Activated gamma-delta T cell (primary cell): ENCODE measurements around the gene ANKRD10.

ENCODE experiments used
- DNase-seq: peaks from one replicate; lab custom pipeline; 2025; lab: John Stamatoyannopoulos, UW

ANKRD10 gene

DNA sequence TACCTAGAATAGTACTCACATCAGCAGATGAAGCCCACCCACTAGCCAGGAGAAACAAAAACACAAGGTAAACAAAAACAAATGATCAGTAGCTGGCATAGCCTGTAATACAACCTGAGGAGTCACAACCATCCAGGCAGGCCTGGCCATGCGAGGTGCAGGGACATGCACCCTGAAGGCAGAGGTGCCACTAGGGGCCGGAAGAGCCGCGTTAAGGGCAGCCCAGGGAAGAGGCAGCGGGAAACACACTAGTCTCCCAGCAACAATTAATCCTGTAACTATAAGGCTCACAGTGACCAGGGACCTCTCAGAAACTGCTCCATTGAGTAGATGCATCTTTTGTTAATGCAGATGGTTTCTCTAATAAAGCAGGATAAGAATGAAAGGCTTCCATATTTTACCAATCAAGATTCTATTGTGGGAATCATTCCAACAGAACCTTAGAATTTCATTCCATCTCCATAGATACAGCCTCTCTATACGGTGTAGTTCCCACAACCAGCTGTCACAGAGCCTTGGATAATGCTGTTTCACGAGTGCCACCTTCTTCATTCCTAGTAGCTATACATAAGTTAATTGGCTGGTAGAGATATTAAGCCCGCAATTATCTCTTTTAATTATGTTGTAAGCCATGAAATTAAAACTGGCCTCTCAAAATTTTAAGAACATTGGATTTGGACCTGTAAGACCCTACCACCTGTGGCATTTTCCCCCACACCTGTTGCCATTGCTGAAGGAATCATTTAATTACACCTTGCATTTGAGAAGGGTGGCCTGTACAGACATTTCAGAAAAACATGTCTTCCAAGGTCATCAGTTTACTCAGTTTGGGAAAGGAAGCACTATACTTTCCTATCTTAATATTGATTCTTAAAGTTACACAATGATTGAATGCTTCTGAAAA lies 28.7 kb downstream of the ANKRD10 start:
- no peak for DNase-seq

DNA sequence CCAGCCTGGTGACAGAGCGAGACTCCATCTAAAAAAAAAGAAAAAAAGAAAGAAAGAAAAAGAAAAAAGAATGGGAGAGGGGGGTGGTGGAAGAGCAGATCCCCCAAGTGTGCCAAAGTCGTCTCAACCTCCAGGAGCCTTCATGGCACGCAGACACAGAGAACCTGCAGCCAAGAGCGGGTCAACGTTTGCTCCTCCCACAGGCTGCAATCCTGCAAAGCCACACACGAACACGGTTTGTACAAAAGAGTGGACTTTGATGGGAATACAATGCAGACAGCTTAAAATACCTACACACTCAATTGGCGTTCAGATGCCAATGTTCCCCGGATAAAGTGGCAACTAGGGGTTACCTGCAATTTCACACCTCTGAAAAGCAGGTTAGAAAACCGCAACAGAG lies 29.4 kb downstream of the ANKRD10 start:
- DNase-seq: no peak

GRCh38 chr13:110884517-110884916 lies 30.4 kb downstream of the ANKRD10 start:
- DNase-seq: no peak

GRCh38 chr13:110883542-110883941 lies 31.3 kb downstream of the ANKRD10 start:
- DNase-seq: no peak

GRCh38 chr13:110882972-110883371 lies 31.9 kb downstream of the ANKRD10 start:
- DNase-seq: no peak

DNA sequence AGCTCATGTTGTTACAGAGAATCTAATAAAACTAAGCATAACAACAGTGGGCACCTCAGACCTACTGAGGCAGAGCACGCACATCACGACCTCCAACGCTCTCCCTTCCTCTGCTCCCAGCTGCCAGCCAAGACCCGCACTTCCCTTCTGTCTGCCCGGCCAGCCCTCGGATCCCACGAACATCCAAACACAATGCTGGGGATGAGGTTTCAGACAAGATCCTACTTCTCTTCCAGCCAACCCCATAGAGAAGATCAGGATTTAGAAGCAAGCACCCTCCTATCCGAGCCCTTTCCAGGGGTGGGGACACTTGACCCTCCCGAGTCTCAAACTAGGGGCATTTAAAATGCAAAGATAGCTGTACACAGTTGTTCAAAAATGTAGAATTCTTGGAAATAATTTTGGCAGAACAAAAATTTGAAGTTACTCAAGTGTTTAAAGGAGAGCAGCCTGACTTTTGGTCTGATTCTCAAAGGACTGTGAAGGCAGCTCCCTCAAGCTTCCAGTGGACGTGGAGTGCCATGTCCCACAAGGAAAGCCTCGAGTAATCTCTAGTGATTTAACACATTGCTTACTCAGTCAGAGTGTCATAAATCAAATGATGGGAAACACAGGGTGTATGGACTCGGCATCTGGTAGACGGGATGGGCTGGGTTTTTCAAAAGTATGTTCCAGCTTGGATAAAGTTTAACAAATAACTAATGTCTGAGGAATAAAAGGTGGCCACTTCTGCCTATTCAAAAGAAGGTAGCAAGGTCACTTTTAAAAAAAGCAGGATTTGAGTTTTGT lies 32.8 kb downstream of the ANKRD10 start:
- DNase-seq: no peak

GRCh38 chr13:110880627-110881026 lies 34.2 kb downstream of the ANKRD10 start:
- no peak for DNase-seq

DNA sequence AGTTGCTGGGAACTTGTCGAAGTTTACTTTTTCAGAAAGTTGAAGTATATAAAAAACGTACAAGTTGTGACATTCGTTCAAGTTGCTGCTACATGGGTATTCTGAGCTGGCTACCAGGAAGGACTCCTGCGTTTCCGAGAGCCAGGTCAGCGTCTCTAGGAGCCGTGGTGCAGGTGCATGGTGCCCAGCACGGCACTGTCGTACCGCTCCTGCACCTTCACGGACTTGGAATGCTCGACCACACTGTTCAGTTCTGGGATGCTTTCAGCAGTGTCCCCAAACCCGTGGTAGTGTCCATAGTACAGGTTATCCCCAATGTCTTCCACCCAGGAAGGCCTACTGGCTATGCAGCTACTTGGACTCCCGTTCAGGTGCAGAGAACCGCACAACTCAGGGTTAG lies 35.4 kb downstream of the ANKRD10 start:
- no peak for DNase-seq

DNA sequence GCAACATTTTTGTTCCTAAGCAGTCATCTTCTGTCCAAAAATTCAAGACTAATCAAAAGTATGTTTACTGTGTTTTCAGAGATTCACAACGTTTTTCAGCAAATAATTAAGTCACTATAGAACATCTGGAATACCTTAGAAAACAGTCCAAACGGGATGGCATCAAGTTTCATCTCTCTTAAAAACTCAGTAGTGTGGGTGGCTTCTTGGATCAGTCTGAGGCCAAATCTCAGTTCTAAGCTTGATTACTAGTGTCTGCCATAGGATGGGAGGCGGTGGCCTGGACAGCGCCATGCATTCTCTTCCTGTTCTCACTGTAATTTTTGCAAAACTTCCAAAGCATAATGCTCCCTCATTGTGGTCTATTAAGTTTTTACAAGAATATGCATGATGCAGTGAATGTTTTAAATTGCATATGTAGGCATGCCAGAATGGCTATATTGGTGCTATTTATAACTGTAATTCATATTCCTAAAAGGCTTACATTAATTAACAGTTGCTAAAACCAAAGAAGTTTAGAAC lies 37.1 kb downstream of the ANKRD10 start:
- DNase-seq: no peak

DNA sequence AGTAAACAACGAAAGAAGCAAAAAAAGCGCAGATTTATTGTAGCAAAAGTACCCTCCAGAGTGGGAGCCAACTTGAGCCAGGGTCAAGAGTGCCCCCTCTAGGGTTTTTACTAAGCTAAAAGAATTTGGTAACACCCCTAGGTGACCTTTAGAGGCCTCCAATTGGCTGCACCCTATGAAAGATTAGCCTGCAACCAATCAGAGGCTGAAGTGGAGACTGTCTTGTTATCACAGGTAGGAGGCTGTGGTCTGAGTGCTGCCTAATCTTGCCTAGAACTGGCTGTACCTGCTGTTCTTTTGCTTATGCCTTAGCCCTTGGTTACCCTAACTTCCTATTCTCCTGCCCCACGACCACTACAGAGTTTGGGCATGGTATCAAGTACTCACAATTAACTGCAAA lies 38.3 kb downstream of the ANKRD10 start:
- no peak for DNase-seq

DNA sequence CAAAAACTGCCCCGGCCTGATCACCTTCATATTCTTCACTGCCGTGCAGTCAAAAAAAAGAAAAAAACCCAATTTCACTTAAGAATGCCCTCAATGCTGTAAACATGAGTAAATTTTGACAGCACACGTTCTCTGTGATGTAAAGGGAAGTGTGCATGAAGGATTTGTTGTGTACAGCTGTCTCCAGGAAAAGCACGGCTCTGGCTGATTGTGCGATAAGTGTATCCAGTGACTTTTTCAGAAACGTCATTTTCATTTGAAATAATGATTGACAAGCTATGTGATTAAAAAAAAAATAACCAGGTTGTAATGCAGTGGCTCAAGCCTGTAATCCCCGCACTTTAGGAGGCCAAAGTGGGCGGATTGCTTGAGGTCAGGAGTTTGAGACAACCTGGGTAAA lies 39.6 kb downstream of the ANKRD10 start:
- no peak for DNase-seq

GRCh38 chr13:110874508-110874960 lies 40.3 kb downstream of the ANKRD10 start:
- no peak for DNase-seq

DNA sequence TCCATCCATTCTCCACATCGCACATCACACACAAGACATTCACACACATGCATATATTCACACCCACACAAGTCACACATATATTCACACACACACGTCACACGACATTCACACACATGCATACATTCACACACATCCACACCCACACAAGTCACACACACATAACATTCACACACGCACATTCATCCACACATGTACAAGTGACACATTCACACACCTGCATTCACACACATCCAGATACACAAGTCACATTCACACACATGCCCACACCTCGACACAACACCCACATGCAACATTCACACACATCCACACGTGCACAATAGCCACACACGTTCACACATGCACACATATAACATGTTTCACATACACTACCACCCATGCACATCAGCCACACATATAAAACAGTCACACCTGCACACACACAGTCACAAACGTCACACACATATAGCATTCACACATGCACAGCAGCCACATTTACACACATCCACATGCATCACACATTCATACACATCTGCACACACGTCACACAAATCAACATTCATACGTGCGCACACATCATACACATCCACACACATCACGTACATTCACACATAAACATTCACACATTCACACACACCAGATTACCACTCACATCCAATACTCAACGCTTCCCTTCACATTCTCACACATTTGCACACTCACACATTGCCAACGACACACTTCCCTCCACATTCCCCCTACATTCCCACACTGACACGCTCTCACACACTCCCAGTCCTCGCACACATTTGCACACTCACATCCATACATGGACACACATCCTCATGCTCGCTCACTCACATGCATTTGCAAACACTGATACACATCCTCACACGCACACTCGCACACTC lies 41.0 kb downstream of the ANKRD10 start:
- no peak for DNase-seq

- DNase-seq: no peak
Measured at GRCh38 chr13:110872768-110873638, 41.9 kb downstream of the ANKRD10 start.

DNA sequence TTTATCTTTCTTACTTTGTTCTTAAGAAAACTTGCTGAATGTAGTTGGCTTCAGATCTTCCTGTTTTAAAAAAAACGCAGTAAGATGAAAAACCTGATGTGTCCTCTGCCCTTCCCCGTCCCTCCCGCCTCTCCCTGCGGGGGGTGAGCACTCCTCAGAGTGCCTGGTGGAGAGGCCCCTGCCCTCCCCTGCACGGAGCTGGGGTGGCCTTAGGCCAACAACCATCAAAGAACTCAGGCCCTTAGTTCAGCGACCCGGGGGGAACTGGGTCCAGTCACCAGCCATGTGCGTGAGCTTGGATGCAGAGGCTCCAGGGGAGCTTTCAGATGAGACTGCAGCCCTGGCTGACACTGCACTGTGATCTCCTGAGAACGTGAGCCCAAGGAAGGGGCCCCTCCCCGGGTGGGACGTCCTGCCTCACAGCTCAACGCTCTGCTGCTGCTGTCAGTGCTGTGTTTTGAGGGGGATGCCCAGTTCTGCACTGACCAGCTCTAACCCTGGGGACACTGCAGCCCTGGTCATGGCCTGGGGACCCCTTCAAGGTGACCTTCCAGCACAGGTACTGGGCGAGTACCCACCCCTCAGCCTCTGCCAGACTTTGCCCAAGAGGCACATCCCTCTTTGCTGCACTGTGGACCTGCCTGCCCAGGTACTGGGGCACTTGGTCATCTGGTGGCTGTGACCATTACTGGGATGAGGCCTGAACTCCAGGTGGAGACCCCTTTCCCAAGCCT lies 42.7 kb downstream of the ANKRD10 start:
- no peak for DNase-seq

DNA sequence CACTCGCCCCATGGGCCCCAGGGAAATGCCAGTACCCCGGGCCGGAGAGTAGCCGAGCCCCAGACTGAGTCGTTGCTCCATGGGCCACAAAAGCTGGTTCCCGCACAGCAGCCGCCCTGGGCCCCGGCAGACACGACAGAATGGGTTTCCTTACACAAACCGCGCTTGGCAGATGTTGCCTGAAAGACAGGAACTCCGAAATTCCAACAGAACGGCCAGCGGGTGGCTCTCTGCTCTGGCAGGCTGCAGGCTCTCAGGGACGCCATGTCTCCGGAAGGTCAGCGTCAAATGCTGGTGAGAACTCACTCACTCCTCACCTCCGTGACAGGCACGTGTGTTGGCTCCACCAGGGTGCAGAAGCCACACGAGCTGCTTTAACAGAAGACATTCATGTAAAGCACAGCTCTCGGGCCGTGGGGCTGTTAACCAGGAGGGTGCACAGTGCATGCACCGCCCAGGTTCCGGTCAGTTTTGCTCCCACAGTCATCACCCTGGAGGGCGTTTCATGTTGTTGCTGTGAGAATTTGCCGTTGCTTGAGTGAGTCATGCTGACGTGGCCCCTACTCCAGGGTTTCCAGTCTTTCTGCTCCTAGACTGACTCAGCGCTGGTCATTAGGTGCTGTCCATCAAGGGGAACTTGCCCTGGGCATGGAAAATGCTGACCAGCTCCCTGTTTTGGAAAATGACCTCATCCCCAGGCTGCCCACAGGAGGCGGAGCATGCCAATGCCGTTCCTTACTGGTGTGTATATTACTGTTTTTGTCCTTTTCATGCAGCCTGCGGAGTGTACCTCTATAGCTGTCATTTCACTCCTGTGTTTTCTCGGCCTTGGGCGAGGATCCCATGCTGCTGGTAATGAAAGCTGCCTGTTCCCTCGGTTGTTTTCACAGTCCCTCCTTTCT lies 44.8 kb downstream of the ANKRD10 start:
- DNase-seq: no peak

DNA sequence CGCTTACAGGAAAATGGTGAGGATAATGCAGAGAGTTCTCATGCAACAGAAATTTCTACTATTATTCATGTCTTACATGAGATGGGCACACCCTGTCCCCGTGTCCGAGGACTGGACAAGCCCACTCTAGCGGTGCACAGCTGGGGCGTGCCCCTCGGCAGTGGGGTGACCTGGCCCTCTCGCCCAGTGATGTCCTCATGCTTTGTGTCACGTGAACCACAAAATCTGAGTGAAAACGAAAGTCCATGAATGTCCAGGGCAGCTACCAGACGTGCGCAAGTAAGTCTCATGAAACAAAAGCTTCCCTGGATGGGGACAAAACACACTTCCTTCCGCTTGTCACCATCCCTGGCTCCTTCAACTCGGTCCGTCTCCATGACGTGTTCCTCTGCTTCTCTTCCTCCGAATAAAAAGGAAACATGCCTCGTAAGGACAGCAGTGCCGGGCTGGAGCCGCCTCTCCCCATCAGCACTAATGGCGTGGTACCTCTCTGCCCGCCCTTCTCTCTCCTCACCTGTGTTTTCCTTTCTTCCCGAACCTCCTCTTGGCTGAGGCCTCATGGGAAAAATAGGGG lies 45.6 kb downstream of the ANKRD10 start:
- DNase-seq: no peak

- DNase-seq: no peak
Measured at GRCh38 chr13:110868720-110869119, 46.1 kb downstream of the ANKRD10 start.

GRCh38 chr13:110867380-110867779 lies 47.5 kb downstream of the ANKRD10 start:
- no peak for DNase-seq
